Fibroblast of the conjunctiva (primary cell): ENCODE measurements around the gene PDE6B.
A peak's percentile ranks its signal among the peaks of the same experiment; 100 is the strongest.
"Not testable (repeated sequence)": the region's sequence is repeated elsewhere in the genome, so short reads cannot be mapped to it uniquely, and the experiment has no call there.

Experiments
- DNase-seq: peaks from one replicate; pipeline ENCODE4 v3.0.0-alpha.2; 2010; ENCODE audit warnings: low read depth

The PDE6B gene

DNA sequence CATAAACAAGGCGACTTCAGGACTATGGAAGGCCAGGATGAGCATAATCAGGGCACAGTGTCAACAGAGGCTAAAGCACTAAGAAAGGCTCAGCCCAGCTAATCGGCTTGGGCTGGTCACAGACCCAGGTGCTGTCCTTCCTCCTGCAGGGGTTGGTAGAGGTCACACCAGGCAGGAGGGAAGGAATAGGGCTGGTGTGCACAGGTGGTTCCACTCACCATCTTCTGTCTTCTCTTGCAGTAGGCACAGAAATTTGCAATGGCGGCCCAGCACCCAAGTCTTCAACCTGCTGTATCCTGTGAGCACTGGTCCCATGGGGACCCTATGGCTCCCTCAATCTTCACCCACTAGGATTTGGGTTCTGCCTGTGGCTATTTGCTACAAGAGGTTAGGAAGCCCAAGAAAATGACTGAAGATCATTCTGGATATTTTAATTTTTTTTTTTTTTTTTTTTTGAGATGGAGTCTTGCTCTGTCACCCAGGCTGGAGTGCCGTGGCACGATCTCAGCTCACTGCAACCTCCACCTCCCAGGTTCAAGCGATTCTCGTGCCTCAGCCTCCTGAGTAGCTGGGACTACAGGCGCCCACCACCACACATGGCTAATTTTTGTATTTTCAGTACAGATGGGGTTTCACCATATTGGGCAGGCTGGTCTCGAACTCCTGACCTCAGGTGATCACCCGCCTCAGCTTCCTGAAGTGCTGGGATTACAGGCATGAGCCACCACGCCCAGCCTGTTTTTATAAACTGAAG is 44.6 kb downstream of the PDE6B start:
- DNase-seq = not testable (repeated sequence)

DNA sequence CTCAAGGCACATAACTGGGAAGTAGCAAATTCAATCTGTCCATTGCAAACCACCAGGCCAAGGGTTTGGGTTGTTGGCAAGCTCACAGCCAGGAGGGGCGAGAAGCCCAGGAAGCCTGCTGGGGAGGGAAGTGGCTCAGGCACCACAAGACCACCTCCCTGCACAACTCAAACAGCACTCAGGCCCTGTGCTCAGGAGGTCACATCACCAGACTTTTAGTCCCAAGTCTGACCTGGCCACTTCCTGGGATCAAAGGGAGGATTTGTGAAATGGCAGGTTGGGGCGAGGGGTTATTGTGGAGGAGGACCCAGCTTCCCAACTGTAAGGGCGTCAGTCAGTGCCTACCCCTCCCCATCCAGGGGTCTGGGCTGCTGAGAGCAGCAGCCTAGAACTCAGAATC is 46.4 kb downstream of the PDE6B start:
- no peak for DNase-seq

DNA sequence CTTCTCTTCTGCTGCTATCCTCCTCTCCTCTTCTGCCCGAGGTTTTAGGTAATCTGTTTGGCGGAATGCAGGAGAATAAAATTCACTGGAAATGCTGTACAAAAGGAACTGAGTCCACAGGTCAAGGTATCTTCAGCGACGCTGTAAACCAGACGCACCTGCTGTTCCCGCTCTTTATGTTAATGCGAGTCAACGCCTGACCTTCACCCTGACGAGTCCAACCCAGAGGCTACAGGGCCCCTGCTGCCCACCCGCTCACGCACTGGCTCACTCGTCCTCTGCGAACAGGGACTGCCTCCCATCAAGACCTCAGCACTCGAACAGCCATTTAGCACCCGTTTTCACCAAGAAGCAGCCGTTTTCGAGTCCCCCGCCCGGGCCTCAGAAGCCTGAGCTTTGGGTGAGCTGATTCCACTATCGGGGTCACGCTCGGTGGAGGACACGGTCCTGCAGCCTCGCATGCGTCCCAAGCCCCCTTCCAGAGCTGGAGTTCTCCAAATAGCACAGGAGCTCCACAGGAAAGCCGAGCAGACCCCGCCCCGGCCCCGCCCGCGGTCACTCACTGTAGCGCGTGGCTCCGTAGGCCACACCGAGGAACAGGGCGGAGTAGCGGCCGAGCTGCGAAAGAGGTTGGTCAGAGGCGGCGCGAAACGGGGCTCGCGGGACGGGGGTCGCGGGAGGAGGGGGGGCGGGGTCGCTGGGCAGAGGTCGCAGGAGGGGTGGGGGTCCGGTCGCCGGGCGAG is 48.1 kb downstream of the PDE6B start:
- DNase-seq = no peak

DNA sequence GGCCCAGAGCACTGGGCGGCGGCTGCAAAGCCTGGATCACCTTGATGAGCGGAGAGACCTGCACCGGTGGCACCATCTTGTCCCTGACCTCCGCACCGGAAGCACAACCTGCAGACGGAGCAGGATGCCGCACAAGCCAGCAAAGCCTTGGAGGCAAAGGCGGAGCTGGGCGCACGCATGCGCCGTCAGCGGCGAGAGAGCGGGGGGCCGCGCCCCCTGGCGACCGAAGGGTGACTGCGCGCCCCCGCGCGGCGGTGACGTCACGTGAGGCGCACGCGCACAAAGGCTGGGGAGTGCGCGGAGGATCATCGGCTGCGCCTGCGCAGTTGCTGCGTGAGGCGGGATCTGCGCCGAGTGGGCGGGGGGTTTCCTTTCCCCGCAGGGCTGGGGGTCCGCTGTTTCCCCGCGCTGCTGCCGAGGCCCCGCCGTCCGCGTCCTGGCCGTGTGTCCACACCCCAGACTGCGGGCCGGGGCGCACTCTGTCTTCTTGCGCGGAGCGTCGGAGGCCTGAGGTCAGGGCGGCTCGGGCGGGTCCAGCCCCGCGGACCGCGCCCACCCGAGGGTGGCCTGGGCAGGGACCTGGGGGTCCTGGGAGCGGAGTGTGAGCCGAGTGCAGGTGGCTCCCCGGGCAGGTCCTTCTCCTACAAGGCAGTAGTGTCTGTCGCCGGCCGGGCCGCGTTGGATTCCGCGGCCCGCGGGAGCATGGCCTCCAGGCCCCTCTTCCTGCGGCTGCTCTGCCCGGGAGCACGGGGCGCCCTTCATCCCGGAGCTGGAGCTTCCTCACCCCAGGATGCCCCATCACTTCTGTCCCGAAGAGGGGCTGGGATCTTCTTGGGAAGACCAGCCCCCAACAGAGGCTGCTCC is 49.0 kb downstream of the PDE6B start, which contains the start of the genes ATP5ME and MYL5:
Gene ATP5ME, minus strand, starts transcription at position 105 of the 864 bp plus-strand sequence. Its CDS starts 29 bp downstream, at position 76.
Gene MYL5, plus strand, starts transcription at position 371 of the 864 bp plus-strand sequence. CDS start 3,485 bp downstream, outside the sequence.
- peak; percentile 92 for DNase-seq

DNA sequence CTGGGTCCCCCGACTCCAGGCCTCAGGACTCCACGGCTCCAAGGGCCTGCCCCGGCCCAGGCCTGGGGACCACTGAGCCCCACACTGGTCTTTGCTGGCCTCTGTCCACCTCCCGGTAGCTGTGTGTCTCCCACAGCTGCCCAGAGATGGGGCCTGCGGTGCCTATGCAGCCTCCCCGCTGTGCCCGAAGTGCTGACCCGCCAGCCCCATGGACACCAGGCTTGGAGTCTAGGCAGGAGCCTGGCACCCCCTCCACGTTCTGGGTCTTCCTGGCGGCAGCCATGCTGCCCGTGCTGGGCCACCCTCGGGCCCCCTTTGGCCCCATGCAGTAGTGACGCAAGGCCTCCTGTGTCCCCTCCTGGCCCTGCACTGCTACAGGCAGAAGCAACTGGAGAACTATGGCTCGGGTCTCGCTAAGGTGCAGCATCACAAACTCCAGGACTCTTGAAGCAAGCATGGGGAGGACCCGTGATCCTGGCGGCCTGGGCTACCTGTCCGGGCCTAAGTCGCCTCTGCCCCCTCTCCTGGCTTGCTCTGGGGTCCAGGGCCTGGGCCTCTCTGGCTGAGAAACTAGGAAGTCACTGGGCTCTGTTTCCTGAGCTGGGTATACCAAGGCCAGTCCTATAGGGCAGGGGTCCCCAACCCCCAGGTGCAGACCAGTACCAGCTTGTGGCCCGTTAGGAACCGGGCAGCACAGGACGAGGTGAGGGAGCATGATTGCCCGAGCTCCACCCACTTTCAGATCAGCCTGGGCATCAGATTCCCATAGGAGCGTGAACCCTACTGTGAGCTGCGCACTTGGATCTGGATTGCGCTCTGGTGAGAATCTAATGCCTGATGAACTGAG is 49.9 kb downstream of the PDE6B start:
- DNase-seq = no peak

DNA sequence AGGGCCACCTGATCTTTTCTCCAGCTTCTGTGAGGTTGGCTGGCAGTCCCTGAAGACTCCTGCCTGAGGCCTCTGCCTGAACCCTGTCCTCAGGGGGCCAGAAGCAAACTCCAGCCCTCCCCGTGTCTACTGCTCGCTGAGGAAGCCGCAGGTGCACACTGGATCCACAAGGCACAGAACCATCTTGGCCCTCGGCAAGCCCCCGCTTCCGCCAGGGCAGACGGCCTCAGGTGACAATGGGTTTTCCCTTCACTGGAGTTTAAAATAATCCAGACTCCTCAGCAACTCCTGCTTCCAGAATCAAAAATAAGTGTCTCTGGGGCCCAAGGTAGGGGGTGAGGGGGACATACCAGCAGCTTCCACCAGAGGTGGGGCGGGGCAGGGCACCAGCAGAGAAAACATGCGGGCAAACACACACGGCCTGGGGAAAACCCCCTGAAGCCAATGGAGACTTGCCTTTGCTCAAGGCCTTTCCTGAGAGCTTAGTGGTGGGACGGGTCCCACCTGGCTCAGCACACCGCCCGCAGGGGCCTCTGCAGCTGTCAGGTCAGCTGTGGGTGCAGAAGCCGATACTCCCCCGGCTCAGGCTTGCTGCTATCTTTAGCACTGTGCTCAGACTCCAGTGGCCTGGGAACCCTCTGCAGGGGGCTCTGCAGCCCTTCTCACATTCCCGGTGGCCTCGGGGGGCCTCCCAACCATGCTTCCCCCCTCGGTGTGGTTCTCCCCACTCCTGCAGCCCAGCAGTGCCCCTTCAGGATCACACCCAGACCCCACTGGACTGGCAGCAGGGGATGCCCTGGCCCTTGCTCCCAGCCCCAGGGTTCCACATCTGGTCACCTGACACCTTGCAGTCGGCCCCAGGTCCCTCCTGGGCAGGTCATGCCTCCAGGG is 50.9 kb downstream of the PDE6B start:
- no peak for DNase-seq

DNA sequence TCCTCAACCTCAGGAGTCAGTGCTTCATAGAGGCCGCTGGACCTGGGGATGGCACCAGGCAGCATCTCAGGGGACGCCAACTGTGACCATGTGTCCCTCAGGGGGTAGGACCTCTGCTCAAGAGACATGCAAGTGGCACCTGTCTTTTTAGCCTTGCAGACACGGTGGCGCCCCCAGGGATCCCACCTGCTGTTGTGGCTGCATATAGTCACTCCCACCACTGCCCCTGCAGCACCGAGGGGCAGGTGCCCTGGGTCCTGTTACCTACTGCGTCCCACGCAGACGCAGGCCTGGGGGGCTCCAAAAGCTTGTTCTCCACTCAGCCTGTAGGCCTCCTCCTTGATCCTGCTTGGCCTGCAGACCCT is 51.5 kb downstream of the PDE6B start:
- DNase-seq = no peak

DNA sequence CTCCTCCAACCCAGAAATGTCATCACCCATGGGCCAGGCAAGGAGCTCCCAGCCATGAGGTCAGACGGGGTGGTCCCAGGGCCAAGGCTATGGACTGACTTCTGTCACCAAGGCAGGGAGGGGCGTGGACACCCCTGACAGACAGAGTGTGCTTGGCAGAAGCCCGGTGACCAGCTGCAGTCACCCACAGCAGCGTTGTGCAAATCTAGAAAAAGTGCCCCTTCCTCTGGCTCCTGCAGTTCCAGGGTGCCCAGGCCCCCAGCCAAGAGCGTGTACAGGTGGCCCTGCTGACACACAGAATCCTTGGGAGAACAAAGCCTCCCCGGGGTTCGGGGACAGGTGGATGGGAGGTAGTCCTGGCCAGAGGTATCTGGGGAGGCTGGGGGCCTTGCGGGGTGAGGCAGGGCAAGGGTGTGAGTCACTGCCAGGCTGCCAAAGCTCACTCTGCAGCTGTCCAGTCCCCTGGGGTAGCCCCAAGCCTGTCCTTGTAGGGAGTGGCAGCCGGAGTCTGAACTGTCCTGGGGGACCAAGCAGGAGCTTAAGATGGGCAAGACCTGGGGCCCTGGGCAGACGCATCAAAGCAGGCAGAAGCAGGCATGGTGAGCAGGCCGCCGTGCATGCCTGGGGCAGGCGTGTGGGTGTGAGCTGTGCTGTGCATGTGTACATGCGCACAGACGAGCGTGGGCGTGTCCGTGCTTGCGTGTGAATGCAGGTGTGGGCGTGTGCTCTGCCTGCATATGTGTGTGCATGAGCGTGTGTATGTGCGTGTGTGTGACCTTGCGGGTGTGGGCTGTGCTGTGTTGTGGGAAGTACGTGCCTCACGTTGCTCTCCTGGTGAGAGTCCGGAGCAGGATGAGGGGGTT is 52.3 kb downstream of the PDE6B start:
- no peak for DNase-seq

DNA sequence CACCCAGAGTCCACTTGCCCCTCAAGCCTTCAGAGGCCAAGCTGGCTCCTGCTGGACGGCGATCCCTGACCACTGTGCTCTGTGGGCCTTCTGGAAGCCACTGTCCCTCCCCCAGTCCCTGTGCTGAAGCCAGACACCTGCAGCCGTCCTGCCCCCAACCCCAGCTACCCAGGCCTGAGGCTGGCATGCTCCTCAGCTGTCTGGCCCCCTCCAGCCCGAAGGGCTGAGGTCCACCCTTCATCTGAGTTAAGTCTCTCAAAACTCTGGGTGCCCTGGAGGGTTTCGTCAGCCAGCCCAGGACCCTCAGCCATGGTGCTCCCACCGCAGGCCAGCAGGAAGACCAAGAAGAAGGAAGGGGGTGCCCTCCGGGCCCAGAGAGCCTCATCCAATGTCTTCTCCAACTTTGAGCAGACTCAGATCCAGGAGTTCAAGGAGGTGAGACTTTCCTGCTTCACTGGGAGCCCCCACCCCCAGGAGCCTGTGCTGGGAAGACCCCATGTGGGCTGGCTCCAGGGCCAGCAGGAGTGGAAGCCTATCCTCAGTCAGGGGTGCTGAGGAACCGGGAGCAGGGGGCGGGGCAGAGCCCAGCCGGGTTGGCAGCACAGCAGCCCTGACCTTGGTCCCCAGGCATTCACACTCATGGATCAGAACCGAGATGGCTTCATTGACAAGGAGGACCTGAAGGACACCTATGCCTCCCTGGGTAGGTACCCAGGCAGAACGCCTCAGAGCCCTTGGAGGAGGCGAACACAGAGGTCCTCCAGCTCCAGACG is 53.1 kb downstream of the PDE6B start:
- no peak for DNase-seq

DNA sequence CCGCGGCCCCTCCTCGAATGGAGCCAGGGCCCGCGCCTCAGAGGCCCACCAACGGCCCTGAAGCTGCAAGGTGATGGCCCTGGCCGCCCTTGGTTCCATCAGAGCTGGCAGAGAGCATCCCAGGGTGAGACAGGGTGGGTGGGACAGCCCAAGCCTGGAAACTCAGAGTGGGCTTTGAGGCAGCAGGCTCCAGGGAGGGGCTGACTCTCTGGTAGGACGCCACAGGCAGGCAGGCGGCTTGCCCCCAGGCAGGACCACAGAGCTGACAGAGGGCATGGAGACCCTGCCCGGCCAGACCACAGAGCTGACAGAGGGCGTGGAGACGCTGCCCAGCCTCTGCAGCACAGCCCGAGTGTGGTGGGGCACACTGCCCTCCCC is 53.7 kb downstream of the PDE6B start:
- DNase-seq = no peak

DNA sequence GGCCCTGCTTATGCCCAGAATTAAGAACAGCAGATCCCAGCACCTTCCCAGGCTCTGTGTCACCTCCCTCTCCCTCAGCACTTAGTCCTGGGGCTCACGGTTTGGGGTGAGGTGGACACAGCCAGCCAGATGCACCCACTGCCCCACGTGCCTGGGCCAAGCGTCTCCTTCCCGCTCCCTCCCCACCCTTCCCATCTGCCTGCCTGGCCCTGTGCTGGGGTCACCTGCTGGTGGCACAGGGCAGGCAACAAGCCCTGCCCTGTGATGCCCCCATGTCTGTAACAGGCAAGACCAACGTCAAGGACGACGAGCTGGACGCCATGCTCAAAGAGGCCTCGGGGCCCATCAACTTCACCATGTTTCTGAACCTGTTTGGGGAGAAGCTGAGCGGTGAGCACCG is 54.3 kb downstream of the PDE6B start:
- no peak for DNase-seq

DNA sequence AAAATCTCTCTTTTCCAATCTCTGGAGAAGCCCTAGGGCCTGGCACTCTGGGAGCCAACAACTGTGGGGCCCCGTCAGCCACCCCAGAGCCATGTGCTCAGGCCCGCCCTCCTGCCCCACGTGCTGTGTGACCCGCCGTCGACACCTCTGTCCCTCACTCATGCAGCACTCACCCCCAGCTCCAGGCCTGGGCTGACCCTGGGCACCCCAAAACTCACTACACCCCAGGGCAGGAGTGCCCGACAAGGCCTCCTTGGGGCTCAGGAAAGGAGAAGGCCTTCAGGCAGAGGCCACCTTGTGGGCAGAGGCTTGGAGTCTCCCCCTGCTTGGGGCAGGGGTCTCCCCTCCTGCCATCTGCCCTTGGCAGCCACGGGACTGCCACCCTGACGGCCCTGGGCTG is 54.7 kb downstream of the PDE6B start:
- no peak for DNase-seq

DNA sequence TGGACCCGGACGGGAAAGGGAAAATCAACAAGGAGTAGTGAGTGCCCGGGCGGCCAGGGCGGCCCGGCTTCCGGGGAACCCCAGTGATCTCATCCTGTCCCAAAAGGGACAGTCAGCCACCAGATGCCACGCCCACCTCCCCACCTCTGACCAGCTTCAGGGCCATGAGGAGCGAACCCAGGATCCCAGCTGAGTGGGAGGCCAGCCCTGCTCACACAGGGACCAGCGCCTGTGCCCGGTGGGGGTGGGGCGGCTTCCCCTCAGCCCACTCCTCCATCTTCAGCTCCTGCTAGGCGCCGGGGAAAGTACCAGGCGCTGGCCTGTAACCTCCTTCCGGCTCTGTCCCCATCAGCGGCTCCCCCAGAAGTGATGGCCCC is 55.2 kb downstream of the PDE6B start:
- no peak for DNase-seq

DNA sequence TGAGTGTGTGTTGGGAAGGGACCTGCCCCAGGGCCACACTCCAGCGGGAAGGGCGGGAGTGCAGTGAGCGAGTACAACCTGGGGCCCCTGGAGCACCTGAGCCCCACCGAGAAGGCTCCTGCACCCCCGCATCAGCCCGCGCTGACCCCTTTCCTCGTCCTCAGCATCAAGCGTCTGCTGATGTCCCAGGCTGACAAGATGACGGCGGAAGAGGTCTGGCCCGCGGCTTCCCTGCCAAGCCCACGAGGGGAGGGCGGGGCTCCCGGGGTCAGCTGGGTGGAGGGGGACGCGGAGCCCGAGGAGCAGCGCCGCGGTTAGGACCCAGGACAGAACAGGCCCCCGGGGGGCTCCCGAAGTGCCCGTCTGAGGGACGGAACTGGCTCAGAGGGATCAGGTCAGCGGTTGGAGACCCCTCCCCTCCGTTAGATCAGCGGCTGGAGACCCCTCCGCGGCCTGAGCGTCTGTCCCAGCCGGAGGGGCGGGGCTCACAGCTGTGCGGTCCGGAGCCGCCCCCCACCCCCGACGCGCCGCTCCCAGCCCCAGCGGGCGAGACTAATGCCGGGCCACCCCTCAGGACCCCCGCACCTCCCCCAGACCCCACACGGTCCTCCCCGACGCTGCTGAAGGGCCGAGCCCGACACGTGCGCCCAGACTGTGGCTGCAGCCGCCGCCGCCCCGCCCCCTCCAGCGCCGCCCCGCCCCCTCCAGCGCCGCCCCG is 55.7 kb downstream of the PDE6B start:
- no peak for DNase-seq

DNA sequence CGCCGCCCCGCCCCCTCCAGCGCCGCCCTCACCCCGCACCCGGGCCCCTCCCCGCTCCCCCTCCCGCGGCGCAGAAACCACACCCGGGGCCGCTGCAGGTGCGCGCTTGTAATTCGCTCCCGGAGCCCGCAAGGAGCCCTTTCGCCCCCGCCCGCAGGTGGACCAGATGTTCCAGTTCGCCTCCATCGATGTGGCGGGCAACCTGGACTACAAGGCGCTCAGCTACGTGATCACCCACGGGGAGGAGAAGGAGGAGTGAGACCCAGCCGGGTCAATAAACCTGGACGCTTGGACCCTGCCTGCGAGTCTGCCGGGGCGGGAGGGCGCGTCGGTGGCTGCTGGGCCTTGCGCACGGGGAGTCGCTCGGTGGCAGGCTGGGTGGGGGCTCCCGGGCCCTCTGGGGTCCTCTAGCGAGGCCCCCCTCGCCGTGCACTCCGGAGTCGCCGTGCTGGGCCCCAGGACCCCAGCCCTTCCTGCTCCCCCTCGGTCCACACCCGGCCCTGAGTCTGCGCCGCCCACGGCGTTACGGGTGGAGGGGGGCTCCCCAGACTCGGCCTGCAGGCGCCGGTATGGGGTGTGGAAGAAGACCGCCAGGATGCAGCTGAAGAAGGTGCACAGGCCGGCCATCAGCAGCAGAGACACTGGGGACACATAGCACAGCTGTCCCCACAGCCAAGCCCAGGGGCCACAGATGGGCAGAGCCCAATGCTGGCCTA is 56.5 kb downstream of the PDE6B start:
- DNase-seq = no peak

DNA sequence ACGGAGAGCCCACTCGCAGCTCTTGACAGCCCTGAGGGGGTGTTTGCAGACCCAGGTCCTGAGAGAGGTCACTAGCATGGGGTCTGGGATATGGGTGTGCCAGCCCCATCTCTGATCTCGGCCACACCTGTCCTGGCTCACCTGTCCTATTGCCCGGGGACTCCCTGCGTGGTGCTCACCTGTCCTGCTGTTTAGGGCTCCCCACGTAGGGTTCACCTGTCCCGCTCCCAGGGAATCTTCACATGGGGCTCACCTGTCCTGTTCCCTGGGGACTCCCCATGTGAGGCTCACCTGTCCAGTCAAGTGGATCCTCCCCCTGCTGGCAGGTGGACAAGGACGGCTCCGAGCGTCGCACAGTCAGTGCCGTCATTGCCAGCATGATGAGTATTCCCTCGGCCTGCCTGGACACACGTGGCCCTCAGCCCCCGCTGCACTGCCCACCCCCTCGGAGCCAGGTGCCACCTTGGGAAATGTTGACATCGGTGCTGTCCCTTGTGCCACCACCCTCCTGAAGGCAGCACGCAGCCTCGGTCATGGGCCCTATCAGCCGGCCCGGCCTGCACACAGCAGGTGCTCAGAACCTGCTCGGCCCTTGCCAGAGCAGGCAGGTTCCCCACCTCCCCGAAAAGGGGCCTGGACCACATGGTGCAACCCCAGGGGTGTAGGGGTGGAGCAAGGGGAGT is 57.3 kb downstream of the PDE6B start:
- no peak for DNase-seq
